GM20431 (cell line): Measurements from ENCODE around the gene WASHC4.
"Not testable (repeated sequence)": the region's sequence is repeated elsewhere in the genome, so short reads cannot be mapped to it uniquely, and the experiment has no call there.

Experiments
- in situ Hi-C: fragments of 300-500 bp; cut with MseI, MboI; formaldehyde crosslinking; loops from one replicate; pipeline ENCODE4 v1.15.0; 2020; ENCODE audit warnings: low sequenced_read_pairs; ENCODE audit not compliant: unreplicated experiment

The WASHC4 gene

GRCh38 chr12:105158876-105159275 is 51.3 kb downstream of the WASHC4 start:
- in situ Hi-C loops = no loop called here

GRCh38 chr12:105162174-105162573 is 54.6 kb downstream of the WASHC4 start:
- in situ Hi-C loops = no loop called here

- in situ Hi-C loops = no loop called here
Observed at GRCh38 chr12:105164068-105164467, 56.5 kb downstream of the WASHC4 start.

- in situ Hi-C loops = no loop called here
Observed at GRCh38 chr12:105166736-105167135, 59.2 kb downstream of the WASHC4 start.

- in situ Hi-C loops = no loop called here
Observed at GRCh38 chr12:105167346-105167745, 59.8 kb downstream of the WASHC4 start.

- in situ Hi-C loops = no loop called here
Observed at GRCh38 chr12:105168006-105168405, 60.5 kb downstream of the WASHC4 start.

- in situ Hi-C loops = no loop called here
Observed at GRCh38 chr12:105170139-105170538, 62.6 kb downstream of the WASHC4 start.

GRCh38 chr12:105171691-105172436 is 64.3 kb downstream of the WASHC4 start:
- in situ Hi-C loops = no loop called here

- in situ Hi-C loops = no loop called here
Observed at GRCh38 chr12:105175397-105175990, 68.0 kb downstream of the WASHC4 start.

GRCh38 chr12:105177208-105177607 is 69.7 kb downstream of the WASHC4 start:
- in situ Hi-C loops = no loop called here

- in situ Hi-C loops = not testable (repeated sequence)
Observed at GRCh38 chr12:105179114-105179513, 71.6 kb downstream of the WASHC4 start.

GRCh38 chr12:105183406-105183805 is 75.9 kb downstream of the WASHC4 start:
- in situ Hi-C loops = not testable (repeated sequence)

GRCh38 chr12:105183976-105184375 is 76.4 kb downstream of the WASHC4 start:
- in situ Hi-C loops = not testable (repeated sequence)

- in situ Hi-C loops = no loop called here
Observed at GRCh38 chr12:105189293-105189692, 81.8 kb downstream of the WASHC4 start.

- in situ Hi-C loops = no loop called here
Observed at GRCh38 chr12:105190530-105190929, 83.0 kb downstream of the WASHC4 start.

- in situ Hi-C loops = no loop called here
Observed at GRCh38 chr12:105192624-105193225, 85.2 kb downstream of the WASHC4 start.

- in situ Hi-C loops = no loop called here
Observed at GRCh38 chr12:105194947-105195346, 87.4 kb downstream of the WASHC4 start.

GRCh38 chr12:105196090-105196489 is 88.6 kb downstream of the WASHC4 start:
- in situ Hi-C loops = no loop called here

GRCh38 chr12:105198961-105199360 is 91.4 kb downstream of the WASHC4 start:
- in situ Hi-C loops = no loop called here

GRCh38 chr12:105200385-105200784 is 92.9 kb downstream of the WASHC4 start:
- in situ Hi-C loops = no loop called here

- in situ Hi-C loops = no loop called here
Observed at GRCh38 chr12:105201299-105201698, 93.8 kb downstream of the WASHC4 start.
